ENCODE measurements around the gene APC2. TPM values are rescaled to one million over a fixed set of nuclear protein-coding genes. Genes with fewer than 3 reads are reported as not detected.

APC2 gene
- total and polyA plus RNA-seq, 8 donors = 0.06 to 1.4 (median 0.68) TPM

GRCh38 chr19:1432507-1432887 lies 17.4 kb upstream of the APC2 start:
- peaks cover 0 to under 1% of the 10 kb centered on the region in 2 donors for H3K4me1 ChIP-seq
- no peaks in the 10 kb centered on the region for H3K27me3 ChIP-seq
- no peak overlapping the region for H3K4me3 ChIP-seq
- H3K36me3 ChIP-seq = peaks cover 0 to 83% of the 10 kb centered on the region in 2 donors
- H3K9me3 ChIP-seq = no peaks in the 10 kb centered on the region
- no peak for ATAC-seq
- intact Hi-C loops (cut with DNase I) = no loop called here
- no peak for TF ChIP-seq CTCF (IDR thresholded peaks at IDR 0.05)
- no peak overlapping the region for H3K27ac ChIP-seq
- no peak for DNase-seq

GRCh38 chr19:1433119-1434039 lies 16.5 kb upstream of the APC2 start:
- Histone ChIP-seq H3K4me3 (no peak overlapping the region), H3K27me3 (no peaks in the 10 kb centered on the region), H3K4me1 (peaks cover 0 to 7% of the 10 kb centered on the region in 2 donors), H3K9me3 (no peaks in the 10 kb centered on the region), H3K27ac (no peak overlapping the region), H3K36me3 (peaks cover 0 to 74% of the 10 kb centered on the region in 2 donors)
- DNase-seq (peak in 1 of 4 donors; percentile 76), ATAC-seq (no peak)
- TF ChIP-seq CTCF (IDR thresholded peaks at IDR 0.05) = no peak
- intact Hi-C loops (cut with DNase I) = no loop called here

GRCh38 chr19:1434040-1434366 lies 15.9 kb upstream of the APC2 start:
- H3K36me3 ChIP-seq = peaks cover 0 to 68% of the 10 kb centered on the region in 2 donors
- TF ChIP-seq CTCF (IDR thresholded peaks at IDR 0.05) = no peak
- H3K27ac ChIP-seq = no peak overlapping the region
- intact Hi-C loops (cut with DNase I) = no loop called here
- no peaks in the 10 kb centered on the region for H3K27me3 ChIP-seq
- no peak for DNase-seq
- H3K4me3 ChIP-seq = no peak overlapping the region
- H3K9me3 ChIP-seq = no peaks in the 10 kb centered on the region
- H3K4me1 ChIP-seq = peaks cover 0 to 8% of the 10 kb centered on the region in 2 donors
- no peak for ATAC-seq

GRCh38 chr19:1434577-1435060 lies 15.3 kb upstream of the APC2 start:
- Histone ChIP-seq H3K27ac (no peak overlapping the region), H3K27me3 (no peaks in the 10 kb centered on the region), H3K36me3 (peaks cover 0 to 65% of the 10 kb centered on the region in 2 donors), H3K9me3 (no peaks in the 10 kb centered on the region), H3K4me1 (peaks cover 5 to 15% of the 10 kb centered on the region in 2 donors), H3K4me3 (no peak overlapping the region)
- TF ChIP-seq CTCF (IDR thresholded peaks at IDR 0.05) = no peak
- intact Hi-C loops (cut with DNase I) = no loop called here
- DNase-seq = peak in 1 of 4 donors; percentile 66
- ATAC-seq = no peak

- H3K27me3 ChIP-seq = no peaks in the 10 kb centered on the region
- peaks cover 0 to 65% of the 10 kb centered on the region in 2 donors for H3K36me3 ChIP-seq
- DNase-seq (no peak), ATAC-seq (no peak)
- intact Hi-C loops (cut with DNase I) = no loop called here
- no peak overlapping the region for H3K4me3 ChIP-seq
- no peak for TF ChIP-seq CTCF (IDR thresholded peaks at IDR 0.05)
- no peaks in the 10 kb centered on the region for H3K9me3 ChIP-seq
- peaks cover 13 to 23% of the 10 kb centered on the region in 2 donors for H3K4me1 ChIP-seq
- H3K27ac ChIP-seq = no peak overlapping the region
Measured at GRCh38 chr19:1435378-1435989, 14.4 kb upstream of the APC2 start.
